GM12801 (cell line): ENCODE results near the gene GRK1.

Experiments
- TF ChIP-seq, protein P1 (sequence below): IDR thresholded peaks from one replicate; pipeline ENCODE4 v1.5.1; 2011; ENCODE audit warnings: control low read depth; ENCODE audit not compliant: insufficient read length; ENCODE audit errors: extremely low read depth

GRK1 gene

GRCh38 chr13:113672002-113672651 lies 5.1 kb downstream of the GRK1 start:
- TF ChIP-seq, protein P1, sequence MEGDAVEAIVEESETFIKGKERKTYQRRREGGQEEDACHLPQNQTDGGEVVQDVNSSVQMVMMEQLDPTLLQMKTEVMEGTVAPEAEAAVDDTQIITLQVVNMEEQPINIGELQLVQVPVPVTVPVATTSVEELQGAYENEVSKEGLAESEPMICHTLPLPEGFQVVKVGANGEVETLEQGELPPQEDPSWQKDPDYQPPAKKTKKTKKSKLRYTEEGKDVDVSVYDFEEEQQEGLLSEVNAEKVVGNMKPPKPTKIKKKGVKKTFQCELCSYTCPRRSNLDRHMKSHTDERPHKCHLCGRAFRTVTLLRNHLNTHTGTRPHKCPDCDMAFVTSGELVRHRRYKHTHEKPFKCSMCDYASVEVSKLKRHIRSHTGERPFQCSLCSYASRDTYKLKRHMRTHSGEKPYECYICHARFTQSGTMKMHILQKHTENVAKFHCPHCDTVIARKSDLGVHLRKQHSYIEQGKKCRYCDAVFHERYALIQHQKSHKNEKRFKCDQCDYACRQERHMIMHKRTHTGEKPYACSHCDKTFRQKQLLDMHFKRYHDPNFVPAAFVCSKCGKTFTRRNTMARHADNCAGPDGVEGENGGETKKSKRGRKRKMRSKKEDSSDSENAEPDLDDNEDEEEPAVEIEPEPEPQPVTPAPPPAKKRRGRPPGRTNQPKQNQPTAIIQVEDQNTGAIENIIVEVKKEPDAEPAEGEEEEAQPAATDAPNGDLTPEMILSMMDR: no peak

DNA sequence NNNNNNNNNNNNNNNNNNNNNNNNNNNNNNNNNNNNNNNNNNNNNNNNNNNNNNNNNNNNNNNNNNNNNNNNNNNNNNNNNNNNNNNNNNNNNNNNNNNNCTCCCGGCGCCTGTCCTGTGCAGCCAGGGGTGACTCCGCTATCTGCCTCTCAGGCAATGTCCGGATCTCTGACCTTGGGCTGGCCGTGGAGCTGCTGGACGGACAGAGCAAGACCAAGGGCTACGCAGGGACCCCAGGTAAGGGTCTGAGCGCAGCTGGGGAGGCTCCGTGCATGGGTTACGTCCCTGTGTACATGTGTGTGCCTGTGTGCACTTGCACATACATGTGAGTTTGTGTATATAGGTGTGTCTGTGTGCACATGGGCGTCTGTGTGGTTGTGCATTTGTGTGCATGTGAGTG lies 55.9 kb downstream of the GRK1 start:
- TF ChIP-seq, protein P1: no peak

GRCh38 chr13:113723410-113724015 lies 56.5 kb downstream of the GRK1 start:
- TF ChIP-seq, protein P1: no peak

- TF ChIP-seq, protein P1: no peak
Observed at GRCh38 chr13:113724016-113724758, 57.2 kb downstream of the GRK1 start.

DNA sequence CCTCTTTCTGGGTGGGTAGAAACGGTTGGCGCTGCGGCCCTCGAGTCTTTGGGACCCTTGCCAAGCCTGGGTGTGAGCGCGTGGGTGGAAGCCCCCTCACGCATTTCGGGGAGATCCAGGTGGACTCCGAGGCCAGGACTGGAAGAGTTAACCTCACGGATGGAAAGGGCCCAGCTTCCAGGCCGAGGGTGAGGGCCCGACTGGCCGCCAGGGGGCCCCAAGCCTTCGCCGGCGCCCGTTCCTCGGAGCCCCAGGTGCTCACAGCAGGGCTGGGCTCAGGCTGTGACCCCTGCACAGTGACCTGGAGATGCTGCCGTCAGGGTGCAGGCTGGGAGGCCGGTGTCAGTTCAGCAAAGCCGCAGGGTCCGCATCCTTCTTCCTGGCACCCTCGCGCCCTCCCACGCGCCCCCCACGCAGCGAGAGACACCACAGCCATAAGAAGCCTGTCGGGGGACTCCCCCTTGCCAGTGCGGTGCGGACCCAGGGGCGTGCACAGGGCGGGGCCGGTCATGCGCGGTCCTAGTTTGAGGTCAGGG lies 57.8 kb downstream of the GRK1 start:
- TF ChIP-seq, protein P1: no peak

- TF ChIP-seq, protein P1: no peak
Observed at GRCh38 chr13:113726961-113727411, 60.0 kb downstream of the GRK1 start.

DNA sequence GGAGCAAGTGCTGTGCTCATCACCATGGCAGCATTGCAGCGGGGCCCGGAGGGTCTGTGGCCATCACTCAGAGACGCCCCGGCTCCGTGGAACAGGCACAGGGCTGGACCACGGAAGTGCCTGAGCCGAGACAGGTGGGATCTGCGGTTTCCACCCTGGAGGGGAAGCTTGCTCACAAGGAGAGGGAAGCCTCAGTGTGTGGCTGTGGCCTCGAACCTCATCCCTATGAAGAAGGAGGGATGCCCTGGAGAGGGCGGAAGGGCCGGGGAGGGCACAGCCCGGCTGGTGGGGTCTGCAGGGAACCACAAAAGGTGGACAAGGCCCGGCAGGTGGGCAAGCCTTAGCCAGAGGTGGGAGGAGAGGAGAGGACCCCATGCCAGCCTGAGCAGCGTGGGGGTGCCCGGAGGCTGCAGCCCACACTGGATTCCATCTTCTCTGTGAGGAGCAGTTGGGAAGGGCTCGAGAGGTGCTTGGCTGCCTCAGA lies 61.6 kb downstream of the GRK1 start:
- TF ChIP-seq, protein P1: no peak
